OCI-LY7 (cell line): ENCODE data around the gene PODXL2. TPM values are rescaled to one million over a fixed set of nuclear protein-coding genes. Genes with fewer than 3 reads are reported as not detected.
"Not testable (repeated sequence)": the region's sequence is repeated elsewhere in the genome, so short reads cannot be mapped to it uniquely, and the experiment has no call there.

ENCODE experiments used
- BruUV-seq: library from RNA; stranded (reverse); fragments of 400-500 nt; replicated peaks from 2 replicates; lab custom pipeline; 2021; lab: Mats Ljungman, UMichigan
- CTCF ChIA-PET: fragments of 300-600 bp; sonication (Branson Sonifier 250); formaldehyde crosslinking; loops from one replicate; lab custom pipeline; 2022; ENCODE audit warnings: antibody characterized with exemption; ENCODE audit not compliant: unreplicated experiment; lab: Charles Lee
- POLR2A ChIA-PET: fragments of 300-600 bp; sonication (Branson Sonifier 250); formaldehyde crosslinking; loops from one replicate; lab custom pipeline; 2022; ENCODE audit warnings: antibody characterized with exemption; lab: Charles Lee
- DNase-seq: peaks from one replicate; pipeline ENCODE4 v3.0.0-alpha.2; 2015; ENCODE audit warnings: low spot score
- H2AFZ ChIP-seq: fragments of 200-600 bp; sonication (generic), shearing (Covaris generic); 2 replicates; pipeline ENCODE4 v1.6.1; 2014; ENCODE audit warnings: mild to moderate bottlenecking, antibody characterized with exemption, low read length, moderate library complexity
- H3K27ac ChIP-seq: fragments of 200-600 bp; sonication (generic); 2 replicates; pipeline ENCODE4 v1.5.1; 2014; ENCODE audit warnings: mixed run types, low read depth, mild to moderate bottlenecking, moderate library complexity, low read length, inconsistent platforms; ENCODE audit not compliant: poor library complexity, severe bottlenecking
- H3K36me3 ChIP-seq: fragments of 200-600 bp; sonication (generic); 2 replicates; pipeline ENCODE4 v1.6.1; 2014; ENCODE audit warnings: mild to moderate bottlenecking, antibody characterized with exemption, low read length, moderate library complexity, mixed read lengths; ENCODE audit not compliant: insufficient read depth
- H3K4me1 ChIP-seq: fragments of 200-600 bp; sonication (generic); 2 replicates; pipeline ENCODE4 v1.5.1; 2014; ENCODE audit warnings: mild to moderate bottlenecking, low read length; ENCODE audit not compliant: insufficient read depth, poor library complexity, severe bottlenecking
- H3K4me2 ChIP-seq: fragments of 200-600 bp; sonication (generic); 2 replicates; pipeline ENCODE4 v1.6.1; 2014; ENCODE audit warnings: mild to moderate bottlenecking, low read length
- H3K4me3 ChIP-seq: fragments of 200-600 bp; sonication (generic); 2 replicates; pipeline ENCODE4 v1.5.1; 2014; ENCODE audit warnings: mild to moderate bottlenecking, low read depth, low read length; ENCODE audit not compliant: poor library complexity, severe bottlenecking
- H3K79me2 ChIP-seq: fragments of 200-600 bp; sonication (generic); 2 replicates; pipeline ENCODE4 v1.6.1; 2016; ENCODE audit warnings: low read depth, mild to moderate bottlenecking, low read length, moderate library complexity, mixed read lengths; ENCODE audit not compliant: insufficient read depth
- H3K9me2 ChIP-seq: fragments of 200-600 bp; sonication (generic); 2 replicates; pipeline ENCODE4 v1.6.1; 2016; ENCODE audit warnings: mild to moderate bottlenecking, low read length, mixed read lengths; ENCODE audit not compliant: insufficient read depth
- H3K9me3 ChIP-seq: fragments of 200-600 bp; sonication (generic); 2 replicates; pipeline ENCODE4 v1.6.1; 2014; ENCODE audit warnings: mild to moderate bottlenecking, mixed run types, low read length, mixed read lengths
- H4K20me1 ChIP-seq: fragments of 200-600 bp; sonication (generic); 2 replicates; pipeline ENCODE4 v1.6.1; 2014; ENCODE audit warnings: mild to moderate bottlenecking, antibody characterized with exemption, low read length, moderate library complexity, mixed read lengths; ENCODE audit not compliant: insufficient read depth
- CTCF ChIP-seq: fragments of 200-600 bp; sonication (generic); conservative IDR thresholded peaks from 2 replicates; pipeline ENCODE4 v1.5.1; 2014; ENCODE audit warnings: mild to moderate bottlenecking, antibody characterized with exemption, low read length, moderate library complexity, mixed read lengths
- EZH2phosphoT487 ChIP-seq: fragments of 200-600 bp; sonication (generic); IDR thresholded peaks from 2 replicates; pipeline ENCODE4 v1.6.1; 2018; ENCODE audit warnings: low read depth, borderline replicate concordance, mild to moderate bottlenecking, mixed run types, antibody characterized with exemption, low read length, moderate library complexity, mixed read lengths
- intact Hi-C: fragments of 100-400 bp; cut with micrococcal nuclease; formaldehyde crosslinking; loops from one replicate; pipeline ENCODE4 v1.10.0; 2022; ENCODE audit not compliant: unreplicated experiment
- total RNA-seq, 2 experiments: library from RNA; depleted of rRNA in 1 of 2; stranded (reverse); fragments of >200 nt in 1 of 2; shearing (Covaris generic) in 1 of 2; gene quantifications; 2 replicates each; pipeline ENCODE4 v1.2.3, GENCODE V29; 2014 to 2022

Gene PODXL2
- total RNA-seq, 2 experiments from 2014 or later: 16.1 to 29.4 TPM

- H2AFZ ChIP-seq: no peak overlapping the region
- BruUV-seq: no TSS peak
- POLR2A ChIA-PET: interaction anchor here (0.6 kb wide), 1 partner anchor 188 kb away, joined by 3 read pairs; no protein-coding TSS in a partner anchor
- no peak overlapping the region for H3K4me3 ChIP-seq
- H3K27ac ChIP-seq: no peak overlapping the region
- no peaks in the 10 kb centered on the region for H4K20me1 ChIP-seq
- H3K4me2 ChIP-seq: no peak overlapping the region
- TF ChIP-seq EZH2phosphoT487: no peak
- TF ChIP-seq CTCF: peak; percentile 83
- intact Hi-C loops: loop anchor here (1.0 to 2.0 kb wide), 3 partner anchors 180 to 319 kb away; no protein-coding TSS in a partner anchor
- no peaks in the 10 kb centered on the region for H3K36me3 ChIP-seq
- CTCF ChIA-PET: no interaction called here
- no peaks in the 10 kb centered on the region for H3K9me2 ChIP-seq
- H3K79me2 ChIP-seq: no peaks in the 10 kb centered on the region
- DNase-seq: peak; percentile 49
- no peaks in the 10 kb centered on the region for H3K9me3 ChIP-seq
- no peaks in the 10 kb centered on the region for H3K4me1 ChIP-seq
Measured at GRCh38 chr3:127652246-127652995, 23.4 kb downstream of the PODXL2 start.

GRCh38 chr3:127654374-127654773, 25.4 kb downstream of the PODXL2 start:
- Histone ChIP-seq H2AFZ (no peak overlapping the region), H3K4me2 (no peak overlapping the region), H3K4me3 (no peak overlapping the region), H3K4me1 (no peaks in the 10 kb centered on the region), H4K20me1 (no peaks in the 10 kb centered on the region), H3K79me2 (no peaks in the 10 kb centered on the region), H3K36me3 (no peaks in the 10 kb centered on the region), H3K27ac (no peak overlapping the region), H3K9me2 (no peaks in the 10 kb centered on the region), H3K9me3 (no peaks in the 10 kb centered on the region)
- DNase-seq: no peak
- TF ChIP-seq CTCF: no peak
- TF ChIP-seq EZH2phosphoT487: no peak
- intact Hi-C loops: no loop called here
- CTCF ChIA-PET: no interaction called here
- POLR2A ChIA-PET: no interaction called here
- BruUV-seq: no TSS peak

GRCh38 chr3:127654993-127655392, 26.0 kb downstream of the PODXL2 start:
- H3K4me1 ChIP-seq, DNase-seq, BruUV-seq, H2AFZ ChIP-seq, H3K9me2 ChIP-seq, H3K4me3 ChIP-seq, intact Hi-C loops, H3K9me3 ChIP-seq, H3K79me2 ChIP-seq, H3K27ac ChIP-seq, H3K36me3 ChIP-seq, H4K20me1 ChIP-seq, H3K4me2 ChIP-seq, POLR2A ChIA-PET: not testable (repeated sequence)
- CTCF ChIA-PET: interaction anchor here (1.1 kb wide), 1 partner anchor 39 kb away, joined by 4 read pairs; no protein-coding TSS in a partner anchor
